HUES48 (cell line): ENCODE measurements around the gene EYS.

Experiments
- H3K27ac ChIP-seq: one replicate; pipeline ENCODE4 v1.7.0; 2013; ENCODE audit warnings: low read depth, low read length, inconsistent platforms
- H3K27me3 ChIP-seq: 2 replicates; pipeline ENCODE4 v1.6.1; 2013; ENCODE audit warnings: mild to moderate bottlenecking, low read length; ENCODE audit not compliant: control insufficient read depth, insufficient read depth
- H3K36me3 ChIP-seq: 2 replicates; pipeline ENCODE4 v1.6.1; 2013; ENCODE audit warnings: low read length; ENCODE audit not compliant: control insufficient read depth, insufficient read depth
- H3K4me1 ChIP-seq: 2 replicates; pipeline ENCODE4 v1.6.1; 2013; ENCODE audit warnings: mild to moderate bottlenecking, low read length; ENCODE audit not compliant: control insufficient read depth, insufficient read depth
- H3K4me3 ChIP-seq: 2 replicates; pipeline ENCODE4 v1.5.1; 2013; ENCODE audit warnings: mild to moderate bottlenecking, low read depth, low read length
- H3K9ac ChIP-seq: 2 replicates; pipeline ENCODE4 v1.6.1; 2013; ENCODE audit warnings: mild to moderate bottlenecking, low read depth, low read length, moderate library complexity
- H3K9me3 ChIP-seq: 2 replicates; pipeline ENCODE4 v1.6.1; 2013; ENCODE audit warnings: low read length; ENCODE audit not compliant: control insufficient read depth, insufficient read depth

Gene EYS

GRCh38 chr6:64197246-64197645, 1509.8 kb downstream of the EYS start:
- H3K27me3 ChIP-seq, result no peaks in the 10 kb centered on the region
- H3K36me3 ChIP-seq, result no peaks in the 10 kb centered on the region
- H3K9me3 ChIP-seq, result no peaks in the 10 kb centered on the region
- H3K4me3 ChIP-seq, result no peak overlapping the region
- H3K4me1 ChIP-seq, result no peaks in the 10 kb centered on the region
- no peak overlapping the region for H3K27ac ChIP-seq
- H3K9ac ChIP-seq, result no peak overlapping the region

DNA sequence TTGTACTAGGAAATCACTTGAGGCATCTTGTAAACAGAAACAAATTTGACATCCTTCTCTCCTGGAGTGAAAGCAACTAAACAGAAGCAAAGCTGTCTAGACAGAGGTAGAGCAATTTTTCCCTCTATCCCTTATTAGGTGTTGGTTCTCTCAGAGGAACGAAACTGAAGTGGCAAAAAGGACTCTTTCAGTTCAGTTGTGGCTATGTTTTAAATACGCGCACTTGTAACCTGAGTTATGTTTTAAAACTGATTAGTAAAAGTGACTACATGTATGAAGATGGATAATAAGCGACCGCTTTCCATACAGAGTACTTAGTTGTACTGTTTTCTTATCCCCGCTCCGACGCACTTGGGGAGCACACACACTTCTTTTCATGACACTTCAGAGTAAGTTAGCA, 1520.4 kb downstream of the EYS start:
- Histone ChIP-seq H3K9me3 (no peaks in the 10 kb centered on the region), H3K4me1 (no peaks in the 10 kb centered on the region), H3K27ac (no peak overlapping the region), H3K36me3 (no peaks in the 10 kb centered on the region), H3K9ac (no peak overlapping the region), H3K27me3 (no peaks in the 10 kb centered on the region), H3K4me3 (no peak overlapping the region)

DNA sequence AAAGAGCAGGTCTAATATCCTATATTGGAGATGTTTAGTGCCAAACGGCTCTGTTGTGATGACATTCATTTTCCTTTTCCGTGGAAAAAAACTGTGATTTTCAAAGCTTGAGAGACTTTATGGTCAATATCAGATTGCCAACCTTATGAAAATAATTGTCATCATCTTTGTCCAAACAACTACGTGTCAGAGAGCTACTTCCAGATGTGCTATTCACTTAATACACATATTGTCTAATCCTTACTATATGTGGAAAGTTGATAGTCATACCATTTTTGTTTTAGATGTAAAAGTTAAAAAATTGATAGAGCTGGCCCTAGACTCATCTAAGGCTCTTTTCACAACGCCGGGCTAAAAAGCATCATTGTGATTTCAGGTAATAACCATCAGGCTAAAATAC, 1521.4 kb downstream of the EYS start:
- Histone ChIP-seq H3K4me1 (no peaks in the 10 kb centered on the region), H3K9me3 (no peaks in the 10 kb centered on the region), H3K36me3 (no peaks in the 10 kb centered on the region), H3K27ac (no peak overlapping the region), H3K4me3 (no peak overlapping the region), H3K9ac (no peak overlapping the region), H3K27me3 (no peaks in the 10 kb centered on the region)

DNA sequence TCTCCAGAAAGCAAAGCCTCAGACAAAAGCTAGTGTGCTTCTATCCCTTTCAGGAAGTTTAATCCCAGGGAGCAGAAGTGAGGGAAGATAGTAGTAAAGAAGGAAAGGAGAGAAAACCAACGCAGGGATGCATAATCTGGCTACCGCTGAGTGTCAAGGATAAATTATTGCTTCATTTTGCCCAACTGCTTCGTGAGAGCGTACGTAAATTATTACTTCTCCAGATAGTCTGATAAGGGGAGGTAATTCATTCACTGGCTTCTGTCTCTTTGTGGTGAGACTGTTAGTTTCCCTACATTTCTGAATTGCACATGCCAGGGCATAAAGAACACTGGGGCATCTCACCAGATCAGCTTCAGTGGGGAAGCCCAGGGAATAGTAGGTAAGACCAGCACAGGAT, 1531.7 kb downstream of the EYS start:
- H3K4me1 ChIP-seq, result no peaks in the 10 kb centered on the region
- H3K27ac ChIP-seq, result no peak overlapping the region
- no peaks in the 10 kb centered on the region for H3K27me3 ChIP-seq
- H3K9me3 ChIP-seq, result no peaks in the 10 kb centered on the region
- no peak overlapping the region for H3K9ac ChIP-seq
- H3K36me3 ChIP-seq, result no peaks in the 10 kb centered on the region
- H3K4me3 ChIP-seq, result no peak overlapping the region

GRCh38 chr6:64170316-64170715, 1536.7 kb downstream of the EYS start:
- Histone ChIP-seq H3K9ac (no peak overlapping the region), H3K4me3 (no peak overlapping the region), H3K9me3 (no peaks in the 10 kb centered on the region), H3K27me3 (no peaks in the 10 kb centered on the region), H3K36me3 (no peaks in the 10 kb centered on the region), H3K4me1 (no peaks in the 10 kb centered on the region), H3K27ac (no peak overlapping the region)

GRCh38 chr6:64160486-64160885, 1546.5 kb downstream of the EYS start:
- H3K27me3 ChIP-seq, result no peaks in the 10 kb centered on the region
- H3K27ac ChIP-seq, result no peak overlapping the region
- no peak overlapping the region for H3K4me3 ChIP-seq
- no peaks in the 10 kb centered on the region for H3K9me3 ChIP-seq
- H3K36me3 ChIP-seq, result no peaks in the 10 kb centered on the region
- H3K4me1 ChIP-seq, result no peaks in the 10 kb centered on the region
- H3K9ac ChIP-seq, result no peak overlapping the region

DNA sequence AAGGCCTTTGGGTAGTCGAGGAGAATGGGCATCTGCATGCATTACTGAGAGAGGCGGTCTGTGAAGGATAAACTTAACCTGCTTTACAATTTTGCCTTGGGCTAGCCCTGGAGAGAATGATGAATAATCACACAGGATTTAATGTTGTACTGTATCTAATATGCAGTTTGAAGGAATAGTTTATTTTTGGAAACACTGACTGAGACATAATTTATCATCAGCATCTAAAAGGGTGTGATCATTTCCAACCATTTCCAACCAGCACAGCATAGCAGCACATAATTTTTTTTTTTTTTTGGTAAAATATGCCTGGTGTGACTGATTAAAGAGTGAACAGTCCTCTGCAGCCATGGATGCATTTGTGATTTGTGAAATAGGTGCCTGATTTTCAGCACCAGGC, 1552.0 kb downstream of the EYS start:
- Histone ChIP-seq H3K27ac (no peak overlapping the region), H3K36me3 (no peaks in the 10 kb centered on the region), H3K9ac (no peak overlapping the region), H3K4me3 (no peak overlapping the region), H3K9me3 (no peaks in the 10 kb centered on the region), H3K4me1 (no peaks in the 10 kb centered on the region), H3K27me3 (no peaks in the 10 kb centered on the region)

GRCh38 chr6:64146876-64147275, 1560.2 kb downstream of the EYS start:
- Histone ChIP-seq H3K27ac (no peak overlapping the region), H3K36me3 (no peaks in the 10 kb centered on the region), H3K4me3 (no peak overlapping the region), H3K27me3 (no peaks in the 10 kb centered on the region), H3K4me1 (no peaks in the 10 kb centered on the region), H3K9ac (no peak overlapping the region), H3K9me3 (no peaks in the 10 kb centered on the region)

- H3K4me3 ChIP-seq, result no peak overlapping the region
These were observed 1560.9 kb downstream of the EYS start for GRCh38 chr6:64146094-64146493.

DNA sequence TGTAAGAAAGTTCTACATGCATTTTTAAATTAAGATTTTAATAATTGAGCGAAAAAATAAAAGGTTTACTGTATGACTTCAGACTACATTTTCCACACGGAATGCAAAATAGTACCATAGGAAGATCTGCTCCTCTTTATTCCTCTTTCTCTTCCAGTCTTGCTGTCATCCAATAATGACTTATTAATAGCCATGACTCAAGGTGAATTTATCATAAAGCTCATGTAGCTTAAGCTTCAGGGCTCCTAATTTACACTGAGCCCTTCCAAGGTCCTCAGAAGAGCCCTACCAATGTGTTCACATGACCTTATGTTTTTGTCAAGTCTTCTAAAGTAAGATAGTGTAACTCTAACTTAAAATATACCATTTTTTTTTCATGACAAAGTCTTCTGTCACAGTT, 1561.4 kb downstream of the EYS start:
- no peak overlapping the region for H3K27ac ChIP-seq
- no peak overlapping the region for H3K9ac ChIP-seq
- no peaks in the 10 kb centered on the region for H3K27me3 ChIP-seq
- H3K9me3 ChIP-seq, result no peaks in the 10 kb centered on the region
- no peaks in the 10 kb centered on the region for H3K36me3 ChIP-seq
- H3K4me3 ChIP-seq, result no peak overlapping the region
- H3K4me1 ChIP-seq, result no peaks in the 10 kb centered on the region

More at GRCh38 chr6:64146094-64146493, 1560.9 kb downstream of the EYS start:
- H3K4me1 ChIP-seq, result no peaks in the 10 kb centered on the region
- no peaks in the 10 kb centered on the region for H3K36me3 ChIP-seq
- no peaks in the 10 kb centered on the region for H3K27me3 ChIP-seq
- H3K27ac ChIP-seq, result no peak overlapping the region
- no peak overlapping the region for H3K9ac ChIP-seq
- no peaks in the 10 kb centered on the region for H3K9me3 ChIP-seq

GRCh38 chr6:64143101-64143500, 1563.9 kb downstream of the EYS start:
- no peaks in the 10 kb centered on the region for H3K9me3 ChIP-seq
- no peak overlapping the region for H3K4me3 ChIP-seq
- no peaks in the 10 kb centered on the region for H3K4me1 ChIP-seq
- no peak overlapping the region for H3K9ac ChIP-seq
- no peak overlapping the region for H3K27ac ChIP-seq
- no peaks in the 10 kb centered on the region for H3K36me3 ChIP-seq
- no peaks in the 10 kb centered on the region for H3K27me3 ChIP-seq

- no peaks in the 10 kb centered on the region for H3K27me3 ChIP-seq
- no peaks in the 10 kb centered on the region for H3K4me1 ChIP-seq
- no peak overlapping the region for H3K27ac ChIP-seq
- no peak overlapping the region for H3K4me3 ChIP-seq
- no peaks in the 10 kb centered on the region for H3K9me3 ChIP-seq
- H3K36me3 ChIP-seq, result no peaks in the 10 kb centered on the region
- no peak overlapping the region for H3K9ac ChIP-seq
These were observed 1565.3 kb downstream of the EYS start for GRCh38 chr6:64141680-64142079.
